Mesenchymal stem cell (in vitro differentiated cells and primary cell): ENCODE results near the gene PBX3.

Experiments used
- DNase-seq: peaks from one replicate; pipeline ENCODE4 v3.0.0-alpha.2; 2013
- H2AFZ ChIP-seq: one replicate; pipeline ENCODE4 v1.6.1; 2013; ENCODE audit warnings: low read depth, mild to moderate bottlenecking, control low read depth, inconsistent platforms, low read length, moderate library complexity
- H2AK5ac ChIP-seq: 2 replicates; pipeline ENCODE4 v1.6.1; 2013; ENCODE audit warnings: low read length, moderate library complexity, mild to moderate bottlenecking, inconsistent platforms; ENCODE audit not compliant: severe bottlenecking
- H2BK120ac ChIP-seq: one replicate; pipeline ENCODE4 v1.6.1; 2013; ENCODE audit warnings: low read depth, mild to moderate bottlenecking, inconsistent platforms, low read length, moderate library complexity
- H2BK12ac ChIP-seq, 2 experiments: one replicate each; pipeline ENCODE4 v1.6.1; 2013; ENCODE audit warnings: inconsistent platforms in 2 of 2, low read length in 2 of 2, mild to moderate bottlenecking in 2 of 2, moderate library complexity in 2 of 2, control low read depth in 1 of 2
- H2BK15ac ChIP-seq: one replicate; pipeline ENCODE4 v1.6.1; 2013; ENCODE audit warnings: mild to moderate bottlenecking, low read depth, inconsistent platforms; ENCODE audit not compliant: poor library complexity, severe bottlenecking
- H2BK5ac ChIP-seq: 2 replicates; pipeline ENCODE4 v1.6.1; 2013; ENCODE audit warnings: low read depth, mild to moderate bottlenecking, low read length, control low read depth, inconsistent platforms; ENCODE audit not compliant: poor library complexity, severe bottlenecking
- H3K14ac ChIP-seq, 2 experiments: one replicate each; pipeline ENCODE4 v1.6.1; 2013; ENCODE audit warnings: inconsistent platforms in 2 of 2, low read length in 2 of 2, control low read depth in 1 of 2, mild to moderate bottlenecking in 1 of 2, moderate library complexity in 1 of 2
- H3K18ac ChIP-seq, 2 experiments: one replicate each; pipeline ENCODE4 v1.6.1; 2013; ENCODE audit warnings: inconsistent platforms in 2 of 2, low read length in 2 of 2, control low read depth in 1 of 2, low read depth in 1 of 2, mild to moderate bottlenecking in 1 of 2
- H3K23ac ChIP-seq, 2 experiments: one replicate each; pipeline ENCODE4 v1.6.1; 2013; ENCODE audit warnings: inconsistent platforms in 2 of 2, low read length in 2 of 2, mild to moderate bottlenecking in 2 of 2, moderate library complexity in 2 of 2, control low read depth in 1 of 2
- H3K27ac ChIP-seq: 2 replicates; pipeline ENCODE4 v1.5.1; 2013; ENCODE audit warnings: mild to moderate bottlenecking, moderate library complexity, low read length, control low read depth, inconsistent platforms; ENCODE audit not compliant: poor library complexity, severe bottlenecking
- H3K27me3 ChIP-seq, 2 experiments: 2 replicates each; pipeline versions ENCODE4 v1.6.1 to v1.7.0; 2013; ENCODE audit warnings: low read length in 2 of 2, mild to moderate bottlenecking in 2 of 2, moderate library complexity in 2 of 2, control low read depth in 1 of 2, inconsistent platforms in 1 of 2; ENCODE audit not compliant: control insufficient read depth in 1 of 2, insufficient read depth in 1 of 2
- H3K36me3 ChIP-seq, 2 experiments: 2 replicates each; pipeline versions ENCODE4 v1.6.1 to v1.7.0; 2013; ENCODE audit warnings: low read length in 2 of 2, control low read depth in 1 of 2, inconsistent platforms in 1 of 2, low read depth in 1 of 2, mild to moderate bottlenecking in 1 of 2; ENCODE audit not compliant: insufficient read depth in 2 of 2, control insufficient read depth in 1 of 2
- H3K4ac ChIP-seq, 2 experiments: one replicate each; pipeline ENCODE4 v1.6.1; 2013; ENCODE audit warnings: inconsistent platforms in 2 of 2, low read length in 2 of 2, mild to moderate bottlenecking in 2 of 2, moderate library complexity in 2 of 2, control low read depth in 1 of 2, low read depth in 1 of 2
- H3K4me1 ChIP-seq: 2 replicates; pipeline ENCODE4 v1.6.1; 2013; ENCODE audit warnings: low read depth, low read length, control low read depth; ENCODE audit not compliant: control insufficient read depth, insufficient read depth
- H3K4me2 ChIP-seq: 2 replicates; pipeline ENCODE4 v1.6.1; 2013; ENCODE audit warnings: low read length, mild to moderate bottlenecking, inconsistent platforms; ENCODE audit not compliant: poor library complexity, severe bottlenecking
- H3K4me3 ChIP-seq, 2 experiments: 2 replicates each; pipeline versions ENCODE4 v1.5.1 to v1.7.0; 2013; ENCODE audit warnings: low read length in 2 of 2, mild to moderate bottlenecking in 2 of 2, control low read depth in 1 of 2, low read depth in 1 of 2; ENCODE audit not compliant: insufficient read depth in 1 of 2
- H3K79me1 ChIP-seq: replicated peaks from 2 replicates; pipeline ENCODE4 v1.6.1; 2013; ENCODE audit warnings: mild to moderate bottlenecking, control low read depth, low read length, inconsistent platforms; ENCODE audit not compliant: poor library complexity, severe bottlenecking
- H3K9ac ChIP-seq: 2 replicates; pipeline ENCODE4 v1.7.0; 2013; ENCODE audit warnings: mild to moderate bottlenecking, low read length, moderate library complexity
- H3K9me3 ChIP-seq: 2 replicates; pipeline ENCODE4 v1.7.0; 2013; ENCODE audit warnings: mild to moderate bottlenecking, low read length; ENCODE audit not compliant: control insufficient read depth
- H4K8ac ChIP-seq: one replicate; pipeline ENCODE4 v1.6.1; 2013; ENCODE audit warnings: inconsistent platforms, mild to moderate bottlenecking, low read length, moderate library complexity
- H4K91ac ChIP-seq: one replicate; pipeline ENCODE4 v1.6.1; 2013; ENCODE audit warnings: mild to moderate bottlenecking, low read length, inconsistent platforms
- WGBS: methylation state at CpG from one replicate; pipeline ENCODE4 v1.1.7; 2013; ENCODE audit warnings: mixed read lengths; 5-methylcytosine and 5-hydroxymethylcytosine counted together

The PBX3 gene

DNA sequence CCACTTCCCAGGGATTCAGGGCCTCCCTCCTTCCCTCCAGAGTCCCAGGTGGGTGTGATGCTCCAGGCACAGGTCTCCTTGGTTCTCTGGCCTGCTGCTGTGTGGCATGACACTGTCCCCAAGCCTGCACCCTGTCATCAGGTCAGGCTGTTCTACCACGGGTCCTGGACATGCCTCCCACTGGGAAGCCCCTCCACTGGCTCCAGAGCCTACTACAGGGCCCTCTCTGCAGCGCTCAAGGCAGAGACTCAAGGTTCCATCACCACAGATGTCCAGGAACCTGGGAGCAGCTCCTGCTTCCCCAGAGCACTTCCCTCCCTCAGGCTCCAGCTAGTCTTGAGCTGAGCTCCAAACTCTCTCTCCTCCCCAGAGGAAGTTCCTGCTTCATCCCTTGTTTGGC lies 237.3 kb downstream of the PBX3 start:
- H2AK5ac ChIP-seq, result no peak overlapping the region
- H2BK15ac ChIP-seq, result no peak overlapping the region
- H2BK5ac ChIP-seq, result no peak overlapping the region
- H3K4me3 ChIP-seq, result no peak overlapping the region
- H3K9ac ChIP-seq, result no peak overlapping the region
- no peak overlapping the region for H4K8ac ChIP-seq
- no peak overlapping the region for H3K27ac ChIP-seq
- H3K36me3 ChIP-seq, result peaks cover 0 to 3% of the 10 kb centered on the region in 2 experiments
- no peaks in the 10 kb centered on the region for H3K79me1 ChIP-seq
- H3K4me1 ChIP-seq, result no peaks in the 10 kb centered on the region
- no peak overlapping the region for H3K23ac ChIP-seq
- peaks cover 8% of the 10 kb centered on the region for H3K9me3 ChIP-seq
- no peak overlapping the region for H4K91ac ChIP-seq
- no peak overlapping the region for H2BK120ac ChIP-seq
- no peak overlapping the region for H3K4ac ChIP-seq
- no peak overlapping the region for H2BK12ac ChIP-seq
- H2AFZ ChIP-seq, result no peak overlapping the region
- no peak overlapping the region for H3K4me2 ChIP-seq
- peaks cover 3 to 32% of the 10 kb centered on the region in 2 experiments for H3K27me3 ChIP-seq
- H3K14ac ChIP-seq, result no peak overlapping the region
- WGBS, result 74% methylated on average over 2 of the region's 2 CpGs
- H3K18ac ChIP-seq, result no peak overlapping the region
- DNase-seq, result no peak

DNA sequence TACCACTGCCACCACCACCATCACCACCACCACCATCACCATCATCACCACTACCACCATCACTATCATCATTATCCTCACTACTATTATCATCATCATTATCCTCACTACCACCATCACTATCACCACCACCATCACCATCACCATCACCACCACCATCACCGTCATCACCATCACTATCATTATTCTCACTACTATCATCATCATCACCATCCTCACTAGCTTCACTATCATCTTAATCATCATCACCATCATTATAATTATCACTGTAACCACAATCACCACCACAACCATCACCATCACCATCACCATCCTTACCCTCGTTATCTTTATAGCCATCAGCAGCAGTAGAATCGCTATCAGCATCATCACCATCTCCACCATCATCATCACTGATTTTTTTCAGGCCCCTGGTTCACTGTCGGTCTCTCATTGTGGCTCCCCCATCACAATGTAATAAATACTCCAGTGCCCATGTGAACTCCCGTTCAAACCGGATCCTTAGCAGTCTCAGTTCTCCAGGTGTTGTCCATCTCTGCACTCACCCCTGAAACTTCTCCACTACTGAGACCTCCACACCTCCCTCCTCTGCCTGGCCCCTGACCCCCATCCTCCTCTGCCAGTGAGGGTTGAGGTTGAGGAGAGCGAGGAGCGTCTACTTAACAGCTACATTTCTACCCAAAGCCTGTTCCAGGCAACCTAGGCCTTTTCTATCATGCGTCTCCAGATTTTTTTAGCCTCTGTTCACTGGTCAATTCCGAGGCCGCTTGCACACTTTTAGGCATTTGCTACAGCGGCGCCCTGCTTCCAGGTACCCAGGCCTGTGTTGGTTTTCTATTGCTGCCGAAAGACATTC lies 238.2 kb downstream of the PBX3 start:
- Histone ChIP-seq H4K8ac (no peak overlapping the region), H3K4ac (no peak overlapping the region), H3K4me3 (no peak overlapping the region), H2BK5ac (no peak overlapping the region), H3K18ac (no peak overlapping the region), H3K4me1 (no peaks in the 10 kb centered on the region), H3K4me2 (no peak overlapping the region), H2BK120ac (no peak overlapping the region), H3K9ac (no peak overlapping the region), H3K9me3 (no peaks in the 10 kb centered on the region), H3K23ac (no peak overlapping the region), H3K79me1 (no peaks in the 10 kb centered on the region), H2BK12ac (no peak overlapping the region), H3K14ac (no peak overlapping the region), H4K91ac (no peak overlapping the region), H2BK15ac (no peak overlapping the region), H2AFZ (no peak overlapping the region), H3K27ac (no peak overlapping the region), H3K36me3 (peaks cover 0 to 3% of the 10 kb centered on the region in 2 experiments), H3K27me3 (peaks cover 3 to 34% of the 10 kb centered on the region in 2 experiments), H2AK5ac (no peak overlapping the region)
- 96% methylated on average over 14 of the region's 14 CpGs for WGBS
- DNase-seq, result no peak

DNA sequence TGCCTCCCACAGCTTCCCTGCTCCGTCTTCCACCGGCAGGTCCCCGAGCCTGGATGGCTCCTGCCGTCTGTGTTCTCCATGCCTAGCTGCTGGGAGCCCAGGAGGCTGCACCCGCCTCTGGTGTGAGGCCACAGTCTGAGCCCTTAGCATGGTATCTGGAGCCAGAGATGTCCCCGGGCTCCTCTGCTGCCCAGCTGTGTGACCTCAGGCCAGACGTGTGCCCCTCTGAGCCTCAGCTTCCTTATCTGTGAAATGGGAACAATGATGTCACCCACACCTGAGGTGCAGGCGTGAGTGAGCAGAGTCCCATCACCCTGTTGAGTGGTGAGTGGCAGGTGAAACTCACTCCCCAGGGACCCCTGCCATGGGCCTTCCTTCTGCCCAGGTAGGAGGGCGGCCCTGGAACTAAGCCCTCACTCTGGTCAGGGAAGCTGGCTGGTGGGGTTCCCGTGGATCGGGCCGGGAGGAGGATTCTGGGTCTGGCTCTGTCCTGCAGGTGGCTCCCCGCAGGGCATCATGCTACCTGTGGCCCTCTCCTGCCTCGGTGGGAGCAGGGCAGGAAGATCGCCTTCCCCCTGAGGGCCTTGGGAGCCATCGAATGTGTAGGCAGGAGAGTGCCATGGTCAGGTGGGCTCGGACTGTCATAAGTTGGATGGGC lies 239.0 kb downstream of the PBX3 start:
- Histone ChIP-seq H2BK15ac (no peak overlapping the region), H4K8ac (no peak overlapping the region), H3K9me3 (no peaks in the 10 kb centered on the region), H3K18ac (no peak overlapping the region), H3K4ac (no peak overlapping the region), H2BK5ac (no peak overlapping the region), H2BK12ac (no peak overlapping the region), H3K27ac (no peak overlapping the region), H4K91ac (no peak overlapping the region), H3K9ac (no peak overlapping the region), H2AK5ac (no peak overlapping the region), H3K79me1 (no peaks in the 10 kb centered on the region), H3K27me3 (peaks cover 6 to 34% of the 10 kb centered on the region in 2 experiments), H3K4me1 (no peaks in the 10 kb centered on the region), H3K14ac (peak overlapping the region in 1 of 2 experiments; percentile 42), H3K4me2 (no peak overlapping the region), H3K36me3 (peaks cover 0 to 3% of the 10 kb centered on the region in 2 experiments), H3K4me3 (no peak overlapping the region), H2AFZ (no peak overlapping the region), H3K23ac (no peak overlapping the region), H2BK120ac (no peak overlapping the region)
- DNase-seq, result no peak
- 88% methylated on average over 17 of the region's 17 CpGs for WGBS

DNA sequence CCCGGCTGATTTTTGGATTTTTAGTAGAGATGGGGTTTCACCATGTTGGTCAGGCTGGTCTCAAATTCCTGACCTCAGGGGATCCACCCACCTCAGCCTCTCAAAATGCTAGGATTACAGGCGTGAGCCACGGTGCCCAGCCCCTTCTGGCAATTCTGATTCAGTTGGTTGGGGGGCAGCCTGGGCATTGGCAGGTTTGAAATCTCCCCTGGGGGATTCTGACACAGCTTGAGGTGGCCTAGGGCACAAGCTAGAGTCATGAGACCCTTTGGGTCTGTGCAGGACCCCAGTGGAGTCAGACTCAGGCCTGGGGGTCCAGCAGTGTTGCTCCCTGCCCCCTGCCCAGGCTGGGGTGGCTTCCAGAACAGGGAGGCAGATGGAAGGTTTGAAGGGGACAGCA lies 239.8 kb downstream of the PBX3 start:
- H3K4me2 ChIP-seq, result no peak overlapping the region
- H2BK120ac ChIP-seq, result no peak overlapping the region
- no peak overlapping the region for H3K4me3 ChIP-seq
- no peak overlapping the region for H4K8ac ChIP-seq
- H3K27me3 ChIP-seq, result peaks cover 6 to 40% of the 10 kb centered on the region in 2 experiments
- H3K9ac ChIP-seq, result no peak overlapping the region
- H3K14ac ChIP-seq, result peak overlapping the region in 1 of 2 experiments; percentile 53
- no peaks in the 10 kb centered on the region for H3K79me1 ChIP-seq
- no peak overlapping the region for H4K91ac ChIP-seq
- H3K9me3 ChIP-seq, result no peaks in the 10 kb centered on the region
- no peak for DNase-seq
- no peak overlapping the region for H3K27ac ChIP-seq
- peaks cover 0 to 3% of the 10 kb centered on the region in 2 experiments for H3K36me3 ChIP-seq
- H3K23ac ChIP-seq, result no peak overlapping the region
- H2BK15ac ChIP-seq, result no peak overlapping the region
- H2BK12ac ChIP-seq, result no peak overlapping the region
- H3K4ac ChIP-seq, result no peak overlapping the region
- no peak overlapping the region for H2AK5ac ChIP-seq
- no peaks in the 10 kb centered on the region for H3K4me1 ChIP-seq
- no peak overlapping the region for H2BK5ac ChIP-seq
- WGBS, result 96% methylated on average over 3 of the region's 3 CpGs
- H3K18ac ChIP-seq, result no peak overlapping the region
- no peak overlapping the region for H2AFZ ChIP-seq
